B cell (primary cell): ENCODE results near the gene SLC23A3. TPM values are rescaled to one million over a fixed set of nuclear protein-coding genes. Genes with fewer than 3 reads are reported as not detected.

ENCODE experiments used
- ATAC-seq: fragments of 200-7000 bp; cut with Tn5 transposase; one replicate; pipeline ENCODE4 v1.10.0; 2021; ENCODE audit warnings: low read depth, mild to moderate bottlenecking, moderate number of reproducible peaks, moderate library complexity
- CTCF ChIA-PET: fragments of 350-600 bp; sonication (Branson Sonifier 250); formaldehyde crosslinking; loops from one replicate; lab custom pipeline; 2021; ENCODE audit warnings: antibody characterized with exemption, inconsistent platforms; lab: Charles Lee
- POLR2A ChIA-PET: fragments of 350-600 bp; sonication (Branson Sonifier 250); formaldehyde crosslinking; loops from one replicate; lab custom pipeline; 2021; ENCODE audit warnings: antibody characterized with exemption; lab: Charles Lee
- DNase-seq: peaks from one replicate; pipeline ENCODE4 v3.0.0; 2013
- H2AFZ ChIP-seq: 2 replicates; pipeline ENCODE4 v1.6.1; 2012; ENCODE audit warnings: mild to moderate bottlenecking, low read depth, low read length; ENCODE audit not compliant: insufficient read depth, poor library complexity, severe bottlenecking
- H3K27ac ChIP-seq, 2 donors: 1 replicate in 1 of 2; 2 replicates in 1 of 2; pipeline ENCODE4 v1.5.1; 2012 to 2013; ENCODE audit warnings: low read length in 2 of 2, mild to moderate bottlenecking in 2 of 2, moderate library complexity in 1 of 2
- H3K27me3 ChIP-seq, 4 experiments: fragments of 200-600 bp in 1 of 4; sonication (generic) in 1 of 4; replicated peaks in 1 of 4; 1 replicate in 2 of 4; 2 replicates in 2 of 4; pipeline versions ENCODE4 v1.6.1 to v1.7.0; 2013 to 2016; ENCODE audit warnings: low read length in 3 of 4, mild to moderate bottlenecking in 2 of 4, mixed read lengths in 1 of 4, moderate library complexity in 1 of 4; ENCODE audit not compliant: insufficient read depth in 4 of 4, control insufficient read depth in 3 of 4; ENCODE audit errors: control extremely low read depth in 1 of 4
- H3K36me3 ChIP-seq, 2 experiments: replicated peaks in 1 of 2; 1 replicate in 1 of 2; 2 replicates in 1 of 2; pipeline versions ENCODE4 v1.6.1 to v1.7.1; 2013; ENCODE audit warnings: low read length in 1 of 2; ENCODE audit not compliant: insufficient read depth in 2 of 2, control insufficient read depth in 1 of 2; ENCODE audit errors: control extremely low read depth in 1 of 2, extremely low read depth in 1 of 2
- H3K4me1 ChIP-seq, 2 donors: fragments of 200-600 bp in 1 of 2; sonication (generic) in 1 of 2; 1 replicate in 1 of 2; 2 replicates in 1 of 2; pipeline versions ENCODE4 v1.5.1 to v1.6.1; 2013 to 2017; ENCODE audit warnings: low read length in 2 of 2; ENCODE audit not compliant: control insufficient read depth in 2 of 2, insufficient read depth in 2 of 2
- H3K4me2 ChIP-seq: replicated peaks from 2 replicates; pipeline ENCODE3; 2012; ENCODE audit warnings: mild to moderate bottlenecking, low read depth, low read length; ENCODE audit not compliant: poor library complexity, severe bottlenecking
- H3K4me3 ChIP-seq, 5 experiments: fragments of 200-600 bp in 1 of 5; sonication (generic) in 1 of 5; 1 replicate in 3 of 5; 2 replicates in 2 of 5; pipeline versions ENCODE4 v1.5.1 to v1.7.0; 2011 to 2016; ENCODE audit warnings: low read length in 4 of 5, mild to moderate bottlenecking in 4 of 5, low read depth in 2 of 5, control low read depth in 1 of 5, moderate library complexity in 1 of 5; ENCODE audit not compliant: insufficient read depth in 1 of 5; ENCODE audit errors: control extremely low read depth in 1 of 5, extremely low read depth in 1 of 5
- H3K79me2 ChIP-seq: fragments of 200-600 bp; sonication (generic); one replicate; pipeline ENCODE4 v1.6.0; 2016; ENCODE audit warnings: low read length; ENCODE audit not compliant: control insufficient read depth, insufficient read depth
- H3K9ac ChIP-seq: fragments of 200-600 bp; sonication (generic); 2 replicates; pipeline ENCODE4 v1.6.1; 2017; ENCODE audit warnings: mild to moderate bottlenecking, low read length, moderate library complexity
- H3K9me3 ChIP-seq, 3 donors: one replicate each; pipeline versions ENCODE4 v1.6.1 to v1.7.1; 2013; ENCODE audit warnings: low read length in 2 of 3; ENCODE audit not compliant: control insufficient read depth in 2 of 3, insufficient read depth in 1 of 3; ENCODE audit errors: control extremely low read depth in 1 of 3
- H4K20me1 ChIP-seq: 2 replicates; pipeline ENCODE4 v1.6.0; 2012; ENCODE audit warnings: mild to moderate bottlenecking, low read length; ENCODE audit not compliant: insufficient read depth, control insufficient read depth, poor library complexity, severe bottlenecking
- H3K27ac Mint-ChIP-seq: one replicate; pipeline ENCODE4 v1.8.0; 2021; ENCODE audit warnings: mixed read lengths
- H3K27me3 Mint-ChIP-seq: one replicate; pipeline ENCODE4 v1.8.0; 2021; ENCODE audit warnings: mixed read lengths
- H3K4me1 Mint-ChIP-seq: one replicate; pipeline ENCODE4 v1.8.0; 2021; ENCODE audit warnings: mixed read lengths
- H3K4me3 Mint-ChIP-seq: one replicate; pipeline ENCODE4 v1.8.0; 2021; ENCODE audit warnings: mixed read lengths
- H3K9me3 Mint-ChIP-seq: one replicate; pipeline ENCODE4 v1.8.0; 2022; ENCODE audit warnings: mixed read lengths; ENCODE audit not compliant: insufficient read depth
- EZH2 ChIP-seq: IDR thresholded peaks from 2 replicates; pipeline ENCODE4 v1.6.1; 2012; ENCODE audit warnings: borderline replicate concordance, low read depth, mild to moderate bottlenecking, moderate library complexity, low read length; ENCODE audit not compliant: insufficient read depth, poor library complexity, severe bottlenecking
- WGBS: methylation state at CpG from one replicate; pipeline ENCODE4 v1.1.5; 2013; ENCODE audit warnings: missing lambda C conversion rate; ENCODE audit not compliant: insufficient coverage; 5-methylcytosine and 5-hydroxymethylcytosine counted together
- intact Hi-C: fragments of 100-400 bp; cut with micrococcal nuclease; formaldehyde crosslinking; loops from one replicate; pipeline ENCODE4 v1.10.0; 2022
- polyA plus RNA-seq: library from polyadenylated mRNA; depleted of rRNA; stranded (reverse); fragments of >200 nt; gene quantifications from 2 replicates; pipeline ENCODE4 v1.2.3, GENCODE V29; 2012
- total RNA-seq, 2 donors: library from RNA; stranded (reverse); fragments of 120-200 nt in 1 of 2; gene quantifications; 1 replicate in 1 of 2; 2 replicates in 1 of 2; pipeline versions ENCODE4 v1.2.3 to v1.2.4, GENCODE V29; 2013 to 2022
- TF ChIP-seq, protein P1 (sequence below): fragments of 200-600 bp; IDR thresholded peaks from one replicate; pipeline ENCODE4 v1.8.0; 2022; ENCODE audit warnings: antibody characterized with exemption, mild to moderate bottlenecking

SLC23A3 gene
- total and polyA plus RNA-seq, 2 donors (not counting 1 experiment from before 2014, with no cell fraction given) = 2.4 to 15.2 TPM

GRCh38 chr2:219177552-219178376, 7.9 kb upstream of the SLC23A3 start, which contains the start of gene RETREG2:
TSS of gene RETREG2 (plus strand) at chr2:219178275. CDS start at chr2:219178353, 78 bp downstream.
- H3K9me3 Mint-ChIP-seq = no peaks in the 10 kb centered on the region
- Histone ChIP-seq H3K4me1 (peaks cover 17 to 48% of the 10 kb centered on the region in 2 donors), H3K27me3 (no peaks in the 10 kb centered on the region), H3K4me2 (peak within 1 kb of the TSS; percentile 83), H3K4me3 (peak within 1 kb of the TSS; percentile 87 to 97 (median 95)), H3K9me3 (no peaks in the 10 kb centered on the region), H3K79me2 (peaks cover 56% of the 10 kb centered on the region), H3K27ac (peak within 1 kb of the TSS; percentile 94 to 97), H3K9ac (peak within 1 kb of the TSS; percentile 97), H4K20me1 (peaks cover 60% of the 10 kb centered on the region), H3K36me3 (peaks cover 3 to 58% of the 10 kb centered on the region in 2 experiments), H2AFZ (peak within 1 kb of the TSS; percentile 83)
- CTCF ChIA-PET = interaction anchor here (1.0 to 8.6 kb wide), 4 partner anchors 18 to 119 kb away, joined by 3 to 136 read pairs (median 12); partner anchors contain the start of genes NHEJ1 and TUBA4A
- DNase-seq (peak; percentile 97), ATAC-seq (peak; percentile 44)
- H3K27me3 Mint-ChIP-seq = no peaks in the 10 kb centered on the region
- POLR2A ChIA-PET = interaction anchor here (0.5 to 4.0 kb wide), 10 partner anchors 13 to 297 kb away, joined by 3 to 46 read pairs (median 4); partner anchors contain the start of genes ANKZF1, ATG9A, DNAJB2 and TUBA4A
- TF ChIP-seq EZH2 = no peak
- TF ChIP-seq, protein P1, sequence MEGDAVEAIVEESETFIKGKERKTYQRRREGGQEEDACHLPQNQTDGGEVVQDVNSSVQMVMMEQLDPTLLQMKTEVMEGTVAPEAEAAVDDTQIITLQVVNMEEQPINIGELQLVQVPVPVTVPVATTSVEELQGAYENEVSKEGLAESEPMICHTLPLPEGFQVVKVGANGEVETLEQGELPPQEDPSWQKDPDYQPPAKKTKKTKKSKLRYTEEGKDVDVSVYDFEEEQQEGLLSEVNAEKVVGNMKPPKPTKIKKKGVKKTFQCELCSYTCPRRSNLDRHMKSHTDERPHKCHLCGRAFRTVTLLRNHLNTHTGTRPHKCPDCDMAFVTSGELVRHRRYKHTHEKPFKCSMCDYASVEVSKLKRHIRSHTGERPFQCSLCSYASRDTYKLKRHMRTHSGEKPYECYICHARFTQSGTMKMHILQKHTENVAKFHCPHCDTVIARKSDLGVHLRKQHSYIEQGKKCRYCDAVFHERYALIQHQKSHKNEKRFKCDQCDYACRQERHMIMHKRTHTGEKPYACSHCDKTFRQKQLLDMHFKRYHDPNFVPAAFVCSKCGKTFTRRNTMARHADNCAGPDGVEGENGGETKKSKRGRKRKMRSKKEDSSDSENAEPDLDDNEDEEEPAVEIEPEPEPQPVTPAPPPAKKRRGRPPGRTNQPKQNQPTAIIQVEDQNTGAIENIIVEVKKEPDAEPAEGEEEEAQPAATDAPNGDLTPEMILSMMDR = peak; percentile 55
- H3K4me3 Mint-ChIP-seq = peak within 1 kb of the TSS; percentile 99
- H3K27ac Mint-ChIP-seq = peak within 1 kb of the TSS; percentile 99
- WGBS = under 1% methylated on average over 62 of the region's 67 CpGs
- intact Hi-C loops = loop anchor here (1.0 to 5.0 kb wide), 11 partner anchors 29 to 960 kb away; partner anchors contain the start of genes ABCB6, ARPC2, CNOT9 and GLB1L
- peaks cover 46% of the 10 kb centered on the region for H3K4me1 Mint-ChIP-seq
